ENCODE results near the gene TMEM87A.

Gene TMEM87A

DNA sequence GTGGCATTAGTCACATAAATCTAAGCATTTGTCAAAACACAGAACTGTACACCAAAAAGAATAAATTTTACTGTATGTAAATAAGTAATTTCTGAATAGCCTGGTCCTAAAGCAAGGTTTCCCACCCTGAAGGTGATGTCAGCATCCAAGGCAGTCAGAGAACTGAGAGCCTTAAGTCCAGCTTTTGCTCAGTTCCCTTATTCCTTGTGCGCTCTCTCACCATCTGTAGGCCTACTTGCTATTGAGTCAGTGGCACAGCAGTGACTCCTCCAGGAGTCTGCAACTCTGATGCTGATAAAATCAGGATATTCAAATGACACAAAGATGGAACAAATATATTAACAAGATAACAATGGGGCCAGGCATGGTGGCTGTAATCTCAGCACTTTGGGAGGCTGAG is 87.4 kb downstream of the TMEM87A start:
- Histone ChIP-seq H2BK12ac (ENCODE audit: low read length) (no peak overlapping the region), H3K14ac (ENCODE audit: low read length) (no peak overlapping the region), H2AFZ (ENCODE audit: insufficient read depth, low read length, poor library complexity) (no peak overlapping the region), H3K4me3 (ENCODE audit: low read depth, low read length) (no peak overlapping the region), H3K79me1 (ENCODE audit: low read length) (no peaks in the 10 kb centered on the region), H2AK5ac (ENCODE audit: low read length) (no peak overlapping the region), H3K9ac (ENCODE audit: low read length) (no peak overlapping the region), H3K27me3 (ENCODE audit: insufficient read depth, low read length) (no peaks in the 10 kb centered on the region), H2BK120ac (ENCODE audit: insufficient read depth, low read length, poor library complexity) (no peak overlapping the region), H4K12ac (ENCODE audit: low read depth, low read length) (no peak overlapping the region), H4K91ac (ENCODE audit: low read depth, low read length) (no peak overlapping the region), H3K4me2 (ENCODE audit: low read length) (no peak overlapping the region), H3K36me3 (ENCODE audit: control insufficient read depth in 1 of 2, insufficient read depth in 2 of 2, low read length in 2 of 2) (peaks cover 20 to 45% of the 10 kb centered on the region in 2 experiments), H4K8ac (ENCODE audit: low read depth, low read length) (no peak overlapping the region), H3K27ac (ENCODE audit: low read depth, low read length) (no peak overlapping the region), H3K9me3 (ENCODE audit: insufficient read depth, low read depth, low read length) (no peaks in the 10 kb centered on the region), H3K18ac (ENCODE audit: low read length) (no peak overlapping the region), H3K4me1 (ENCODE audit: control insufficient read depth in 1 of 2, insufficient read depth in 2 of 2, low read length in 2 of 2) (no peaks in the 10 kb centered on the region), H3K23ac (ENCODE audit: low read length) (peak overlapping the region; percentile 61), H2BK5ac (ENCODE audit: low read depth, low read length, poor library complexity) (no peak overlapping the region), H3K4ac (ENCODE audit: low read depth, low read length) (no peak overlapping the region), H3K79me2 (ENCODE audit: control insufficient read depth, insufficient read depth, low read length, poor library complexity) (no peaks in the 10 kb centered on the region)
- WGBS (ENCODE audit: extremely low coverage, insufficient coverage, insufficient read length): no CpG with 5 or more reads among the region's 1 CpG
- DNase-seq: no peak

DNA sequence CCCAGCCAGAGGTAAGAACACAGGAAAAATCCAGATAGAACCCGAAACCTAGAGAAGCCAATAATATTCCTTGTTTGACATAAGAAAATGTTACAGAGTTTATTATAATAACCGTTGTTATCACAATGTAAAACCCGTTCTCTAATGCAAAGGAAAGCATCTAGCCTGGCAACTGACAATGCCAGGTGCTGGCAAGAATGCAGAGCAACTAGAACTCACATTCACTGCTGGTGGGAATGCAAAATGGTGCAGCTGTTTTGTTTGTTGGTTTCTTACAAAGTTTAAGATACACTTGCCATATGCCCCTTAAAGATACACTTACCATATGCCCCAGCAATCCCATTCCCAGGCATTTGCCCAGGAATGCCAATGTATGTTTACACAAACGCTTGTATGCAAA is 88.5 kb downstream of the TMEM87A start:
- no peak overlapping the region for H3K4me3 ChIP-seq (ENCODE audit: low read depth, low read length)
- H3K9me3 ChIP-seq (ENCODE audit: insufficient read depth, low read depth, low read length): no peaks in the 10 kb centered on the region
- H3K4me2 ChIP-seq (ENCODE audit: low read length): no peak overlapping the region
- no peak overlapping the region for H4K8ac ChIP-seq (ENCODE audit: low read depth, low read length)
- H4K91ac ChIP-seq (ENCODE audit: low read depth, low read length): no peak overlapping the region
- no peak for DNase-seq
- H3K9ac ChIP-seq (ENCODE audit: low read length): no peak overlapping the region
- no peak overlapping the region for H2AFZ ChIP-seq (ENCODE audit: insufficient read depth, low read length, poor library complexity)
- H3K79me1 ChIP-seq (ENCODE audit: low read length): no peaks in the 10 kb centered on the region
- H2BK12ac ChIP-seq (ENCODE audit: low read length): no peak overlapping the region
- H3K27ac ChIP-seq (ENCODE audit: low read depth, low read length): no peak overlapping the region
- no CpG with 5 or more reads among the region's 4 CpGs for WGBS (ENCODE audit: extremely low coverage, insufficient coverage, insufficient read length)
- H2AK5ac ChIP-seq (ENCODE audit: low read length): no peak overlapping the region
- no peak overlapping the region for H3K18ac ChIP-seq (ENCODE audit: low read length)
- no peaks in the 10 kb centered on the region for H3K27me3 ChIP-seq (ENCODE audit: insufficient read depth, low read length)
- no peak overlapping the region for H4K12ac ChIP-seq (ENCODE audit: low read depth, low read length)
- H2BK120ac ChIP-seq (ENCODE audit: insufficient read depth, low read length, poor library complexity): no peak overlapping the region
- no peak overlapping the region for H3K4ac ChIP-seq (ENCODE audit: low read depth, low read length)
- no peak overlapping the region for H3K14ac ChIP-seq (ENCODE audit: low read length)
- no peak overlapping the region for H2BK5ac ChIP-seq (ENCODE audit: low read depth, low read length, poor library complexity)
- no peaks in the 10 kb centered on the region for H3K4me1 ChIP-seq (ENCODE audit: control insufficient read depth in 1 of 2, insufficient read depth in 2 of 2, low read length in 2 of 2)
- no peak overlapping the region for H3K23ac ChIP-seq (ENCODE audit: low read length)
- H3K79me2 ChIP-seq (ENCODE audit: control insufficient read depth, insufficient read depth, low read length, poor library complexity): no peaks in the 10 kb centered on the region
- peaks cover 18 to 41% of the 10 kb centered on the region in 2 experiments for H3K36me3 ChIP-seq (ENCODE audit: control insufficient read depth in 1 of 2, insufficient read depth in 2 of 2, low read length in 2 of 2)

GRCh38 chr15:42184296-42184695 is 88.9 kb downstream of the TMEM87A start:
- no peak overlapping the region for H2BK5ac ChIP-seq (ENCODE audit: low read depth, low read length, poor library complexity)
- no peak overlapping the region for H3K4me2 ChIP-seq (ENCODE audit: low read length)
- peaks cover 17 to 41% of the 10 kb centered on the region in 2 experiments for H3K36me3 ChIP-seq (ENCODE audit: control insufficient read depth in 1 of 2, insufficient read depth in 2 of 2, low read length in 2 of 2)
- H3K4me1 ChIP-seq (ENCODE audit: control insufficient read depth in 1 of 2, insufficient read depth in 2 of 2, low read length in 2 of 2): no peaks in the 10 kb centered on the region
- no peak overlapping the region for H3K27ac ChIP-seq (ENCODE audit: low read depth, low read length)
- H2AK5ac ChIP-seq (ENCODE audit: low read length): no peak overlapping the region
- no peak overlapping the region for H2BK120ac ChIP-seq (ENCODE audit: insufficient read depth, low read length, poor library complexity)
- no peak overlapping the region for H2AFZ ChIP-seq (ENCODE audit: insufficient read depth, low read length, poor library complexity)
- no peak overlapping the region for H4K12ac ChIP-seq (ENCODE audit: low read depth, low read length)
- no peaks in the 10 kb centered on the region for H3K79me1 ChIP-seq (ENCODE audit: low read length)
- no peak overlapping the region for H3K4me3 ChIP-seq (ENCODE audit: low read depth, low read length)
- WGBS (ENCODE audit: extremely low coverage, insufficient coverage, insufficient read length): no CpG with 5 or more reads among the region's 5 CpGs
- no peaks in the 10 kb centered on the region for H3K27me3 ChIP-seq (ENCODE audit: insufficient read depth, low read length)
- no peak overlapping the region for H2BK12ac ChIP-seq (ENCODE audit: low read length)
- no peaks in the 10 kb centered on the region for H3K79me2 ChIP-seq (ENCODE audit: control insufficient read depth, insufficient read depth, low read length, poor library complexity)
- no peak overlapping the region for H3K14ac ChIP-seq (ENCODE audit: low read length)
- H3K18ac ChIP-seq (ENCODE audit: low read length): no peak overlapping the region
- peak in 1 of 2 donors; percentile 13 for DNase-seq
- no peak overlapping the region for H3K9ac ChIP-seq (ENCODE audit: low read length)
- H4K91ac ChIP-seq (ENCODE audit: low read depth, low read length): no peak overlapping the region
- H4K8ac ChIP-seq (ENCODE audit: low read depth, low read length): no peak overlapping the region
- H3K4ac ChIP-seq (ENCODE audit: low read depth, low read length): no peak overlapping the region
- H3K9me3 ChIP-seq (ENCODE audit: insufficient read depth, low read depth, low read length): no peaks in the 10 kb centered on the region
- no peak overlapping the region for H3K23ac ChIP-seq (ENCODE audit: low read length)

DNA sequence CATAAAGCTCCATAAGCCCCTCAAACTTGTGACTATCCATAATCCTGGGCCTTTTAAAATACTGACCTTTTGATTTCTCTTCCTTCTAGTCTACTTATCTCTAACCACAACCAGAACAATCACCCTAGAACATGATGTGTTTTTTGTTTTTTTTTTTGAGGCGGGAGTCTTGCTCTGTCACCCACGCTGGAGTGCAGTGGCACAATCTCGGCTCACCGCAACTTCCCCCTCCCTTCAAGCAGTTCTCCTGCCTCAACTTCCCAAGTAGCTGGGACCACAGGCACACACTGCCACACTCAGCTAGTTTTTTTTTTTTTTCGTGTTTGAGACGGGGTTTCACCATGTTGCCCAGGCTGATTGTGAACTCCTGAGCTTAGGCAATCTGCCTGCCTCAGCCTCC is 90.3 kb downstream of the TMEM87A start:
- Histone ChIP-seq H3K36me3 (ENCODE audit: control insufficient read depth in 1 of 2, insufficient read depth in 2 of 2, low read length in 2 of 2) (peaks cover 20 to 46% of the 10 kb centered on the region in 2 experiments), H3K27me3 (ENCODE audit: insufficient read depth, low read length) (no peaks in the 10 kb centered on the region), H3K9ac (ENCODE audit: low read length) (no peak overlapping the region), H2BK12ac (ENCODE audit: low read length) (no peak overlapping the region), H2BK120ac (ENCODE audit: insufficient read depth, low read length, poor library complexity) (no peak overlapping the region), H3K4me2 (ENCODE audit: low read length) (no peak overlapping the region), H3K4ac (ENCODE audit: low read depth, low read length) (no peak overlapping the region), H3K23ac (ENCODE audit: low read length) (no peak overlapping the region), H4K8ac (ENCODE audit: low read depth, low read length) (no peak overlapping the region), H3K18ac (ENCODE audit: low read length) (no peak overlapping the region), H2AK5ac (ENCODE audit: low read length) (no peak overlapping the region), H3K27ac (ENCODE audit: low read depth, low read length) (no peak overlapping the region), H3K4me1 (ENCODE audit: control insufficient read depth in 1 of 2, insufficient read depth in 2 of 2, low read length in 2 of 2) (no peaks in the 10 kb centered on the region), H4K12ac (ENCODE audit: low read depth, low read length) (no peak overlapping the region), H2AFZ (ENCODE audit: insufficient read depth, low read length, poor library complexity) (no peak overlapping the region), H3K4me3 (ENCODE audit: low read depth, low read length) (no peak overlapping the region), H3K79me1 (ENCODE audit: low read length) (no peaks in the 10 kb centered on the region), H4K91ac (ENCODE audit: low read depth, low read length) (no peak overlapping the region), H3K9me3 (ENCODE audit: insufficient read depth, low read depth, low read length) (no peaks in the 10 kb centered on the region), H2BK5ac (ENCODE audit: low read depth, low read length, poor library complexity) (no peak overlapping the region), H3K14ac (ENCODE audit: low read length) (no peak overlapping the region), H3K79me2 (ENCODE audit: control insufficient read depth, insufficient read depth, low read length, poor library complexity) (no peaks in the 10 kb centered on the region)
- WGBS (ENCODE audit: extremely low coverage, insufficient coverage, insufficient read length): no CpG with 5 or more reads among the region's 6 CpGs
- no peak for DNase-seq

Data from trophoblast cell (in vitro differentiated cells and primary cell).